HG03378 (cell line): ENCODE measurements around the gene SLC22A6.

Source experiments
- ATAC-seq: cut with Tn5 transposase; IDR thresholded peaks from one replicate; pipeline ENCODE4 v1.9.1; 2021; ENCODE audit warnings: mild to moderate bottlenecking, moderate library complexity; ENCODE audit not compliant: unreplicated experiment

The SLC22A6 gene

GRCh38 chr11:62933285-62933684 lies 51.5 kb downstream of the SLC22A6 start:
- no peak for ATAC-seq

GRCh38 chr11:62931499-62932278 lies 53.1 kb downstream of the SLC22A6 start:
- ATAC-seq = no peak

GRCh38 chr11:62930666-62931065 lies 54.1 kb downstream of the SLC22A6 start:
- ATAC-seq = no peak

GRCh38 chr11:62930157-62930556 lies 54.6 kb downstream of the SLC22A6 start:
- ATAC-seq = no peak

- ATAC-seq = no peak
These were observed 56.8 kb downstream of the SLC22A6 start for GRCh38 chr11:62928011-62928410.

- ATAC-seq = no peak
These were observed 57.9 kb downstream of the SLC22A6 start for GRCh38 chr11:62926680-62927455.
